ENCODE measurements around the gene RCN1.

DNA sequence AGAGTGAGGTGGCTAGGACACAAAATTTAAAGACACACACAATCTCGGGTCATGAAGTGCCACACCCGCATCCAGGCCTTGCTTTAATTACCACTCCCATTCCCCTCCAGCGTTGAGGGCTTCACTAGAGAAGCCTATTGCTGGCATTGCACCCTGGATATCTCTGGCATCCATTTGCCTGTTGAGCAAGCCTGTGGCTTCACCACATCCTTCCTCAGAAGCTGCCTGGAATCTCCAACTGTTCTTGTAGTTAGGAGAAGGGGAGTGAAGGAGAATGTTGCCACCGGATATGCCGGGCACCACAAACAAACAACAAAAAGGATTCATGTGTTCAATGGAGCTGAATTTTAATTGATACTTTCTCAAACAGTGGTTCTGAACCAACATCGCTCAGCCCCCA lies 34.4 kb upstream of the RCN1 start:
- TF ChIP-seq, protein P1, sequence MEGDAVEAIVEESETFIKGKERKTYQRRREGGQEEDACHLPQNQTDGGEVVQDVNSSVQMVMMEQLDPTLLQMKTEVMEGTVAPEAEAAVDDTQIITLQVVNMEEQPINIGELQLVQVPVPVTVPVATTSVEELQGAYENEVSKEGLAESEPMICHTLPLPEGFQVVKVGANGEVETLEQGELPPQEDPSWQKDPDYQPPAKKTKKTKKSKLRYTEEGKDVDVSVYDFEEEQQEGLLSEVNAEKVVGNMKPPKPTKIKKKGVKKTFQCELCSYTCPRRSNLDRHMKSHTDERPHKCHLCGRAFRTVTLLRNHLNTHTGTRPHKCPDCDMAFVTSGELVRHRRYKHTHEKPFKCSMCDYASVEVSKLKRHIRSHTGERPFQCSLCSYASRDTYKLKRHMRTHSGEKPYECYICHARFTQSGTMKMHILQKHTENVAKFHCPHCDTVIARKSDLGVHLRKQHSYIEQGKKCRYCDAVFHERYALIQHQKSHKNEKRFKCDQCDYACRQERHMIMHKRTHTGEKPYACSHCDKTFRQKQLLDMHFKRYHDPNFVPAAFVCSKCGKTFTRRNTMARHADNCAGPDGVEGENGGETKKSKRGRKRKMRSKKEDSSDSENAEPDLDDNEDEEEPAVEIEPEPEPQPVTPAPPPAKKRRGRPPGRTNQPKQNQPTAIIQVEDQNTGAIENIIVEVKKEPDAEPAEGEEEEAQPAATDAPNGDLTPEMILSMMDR (IDR thresholded peaks at IDR 0.05) = no peak
- TF ChIP-seq POLR2A (IDR thresholded peaks at IDR 0.05) = no peak

All from body of pancreas (tissue), 4 donors.